Measurements from ENCODE around the gene XRRA1.

XRRA1 gene

DNA sequence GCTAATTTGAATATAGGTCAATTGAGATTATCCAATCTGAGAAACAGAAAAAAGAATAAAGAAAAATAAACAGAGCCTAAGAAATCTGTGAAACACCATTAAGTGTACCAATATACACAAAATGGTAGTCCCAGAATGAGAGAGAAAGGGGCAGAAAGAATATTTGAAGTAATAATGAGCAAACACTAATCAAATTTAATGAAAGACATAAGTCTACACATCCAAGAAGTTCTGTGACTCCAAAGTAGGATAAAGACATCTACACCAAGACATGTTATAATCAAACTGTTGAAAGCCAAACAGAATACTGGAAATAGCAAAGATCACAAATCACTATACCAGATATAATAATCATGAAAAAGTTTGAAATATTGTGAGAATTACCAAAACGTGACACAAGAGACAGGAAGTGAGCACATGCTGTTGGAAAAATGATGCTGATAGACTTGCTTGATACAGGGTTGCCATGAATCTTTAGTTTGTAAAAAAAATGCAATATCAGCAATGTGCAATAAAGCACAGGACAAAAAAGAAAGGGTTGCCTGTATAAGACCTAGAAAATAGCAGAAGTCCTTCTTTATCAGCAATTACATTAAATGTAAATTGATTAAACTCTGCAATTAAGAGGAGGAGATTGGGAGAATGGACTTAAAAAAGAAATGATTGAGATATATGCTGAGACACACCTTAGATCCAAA lies 124.5 kb downstream of the XRRA1 start:
- no peak for DNase-seq

GRCh38 chr11:74822170-74822569 lies 126.7 kb downstream of the XRRA1 start:
- DNase-seq: no peak

GRCh38 chr11:74820763-74821162 lies 128.1 kb downstream of the XRRA1 start:
- no peak for DNase-seq

- DNase-seq: no peak
These were observed 129.5 kb downstream of the XRRA1 start for GRCh38 chr11:74819400-74819799.

GRCh38 chr11:74818283-74818946 lies 130.5 kb downstream of the XRRA1 start:
- DNase-seq: no peak

DNA sequence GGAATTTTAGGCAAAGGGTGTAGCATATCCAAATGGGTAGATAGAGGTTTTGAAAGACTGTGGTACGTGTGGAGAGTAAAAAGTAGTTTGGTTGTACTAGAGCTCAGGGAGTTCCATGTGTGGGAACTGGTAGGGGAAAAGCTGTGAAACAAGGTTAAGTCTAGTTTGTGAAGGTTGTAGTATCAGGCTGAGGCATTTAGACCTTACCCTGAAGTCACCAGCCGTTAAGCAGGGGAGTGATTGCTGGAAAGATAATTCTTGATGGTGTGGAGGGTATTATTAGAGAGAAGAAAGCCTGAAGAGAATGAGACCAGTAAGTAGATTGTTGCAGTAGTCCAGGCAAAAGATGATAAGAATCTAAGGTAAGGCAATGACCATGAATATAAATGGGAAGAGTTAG lies 132.2 kb downstream of the XRRA1 start:
- no peak for DNase-seq

- no peak for DNase-seq
These were observed 132.9 kb downstream of the XRRA1 start for GRCh38 chr11:74815966-74816365.

DNA sequence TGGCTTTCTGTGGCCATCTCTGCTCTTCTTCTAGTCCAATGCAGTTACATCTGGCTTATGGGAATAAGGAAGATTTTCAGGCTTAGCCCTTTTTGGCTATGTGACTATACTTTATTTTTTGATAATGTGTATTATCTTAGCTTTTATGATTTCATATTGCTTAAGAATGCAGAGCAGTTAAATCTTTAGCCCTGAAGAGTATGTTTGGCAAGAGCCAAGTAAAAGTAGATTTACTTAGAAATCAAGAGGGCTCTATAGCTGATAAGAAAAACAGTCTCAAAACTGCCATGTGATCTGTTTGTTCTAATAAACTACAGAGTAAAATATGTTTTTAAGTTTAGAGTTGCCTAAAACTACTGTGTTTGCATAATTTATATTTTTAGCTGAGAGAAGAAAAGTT lies 139.1 kb downstream of the XRRA1 start:
- DNase-seq: no peak

DNA sequence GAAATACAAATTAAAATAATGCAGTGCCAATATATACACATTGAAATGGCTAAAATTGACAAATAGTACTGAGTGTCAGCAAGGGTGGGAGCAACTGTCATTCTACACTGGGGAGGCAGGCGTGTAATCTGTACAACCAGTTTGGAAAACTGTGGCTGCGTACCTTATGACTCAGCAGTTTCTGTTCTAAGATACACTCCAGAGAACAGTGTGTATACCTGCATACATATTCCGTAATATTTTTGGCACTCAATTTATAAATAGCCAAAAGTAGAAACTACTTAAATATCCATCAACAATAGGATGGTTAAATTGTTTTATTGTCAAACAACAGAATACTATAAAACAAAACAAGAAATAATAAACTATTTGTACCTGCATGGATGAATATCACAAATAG lies 142.6 kb downstream of the XRRA1 start:
- no peak for DNase-seq

GRCh38 chr11:74791333-74792100 lies 157.4 kb downstream of the XRRA1 start:
- DNase-seq: no peak

All from right hindlimb (tissue), 1 donor.